Choroid plexus epithelial cell (primary cell): ENCODE measurements around the gene SMG6.

Experiments
- DNase-seq: peaks from one replicate; pipeline ENCODE4 v3.0.0-alpha.2; 2010; ENCODE audit warnings: low read depth
- H3K4me3 ChIP-seq: 2 replicates; pipeline ENCODE4 v1.5.1; 2011; ENCODE audit warnings: low read depth, mild to moderate bottlenecking, control low read depth, low read length, moderate library complexity
- TF ChIP-seq, protein P1 (sequence below): conservative IDR thresholded peaks from 2 replicates; pipeline ENCODE4 v1.5.1; 2011; ENCODE audit warnings: low read depth, mild to moderate bottlenecking, control low read depth, inconsistent platforms, low read length, moderate library complexity

The SMG6 gene

DNA sequence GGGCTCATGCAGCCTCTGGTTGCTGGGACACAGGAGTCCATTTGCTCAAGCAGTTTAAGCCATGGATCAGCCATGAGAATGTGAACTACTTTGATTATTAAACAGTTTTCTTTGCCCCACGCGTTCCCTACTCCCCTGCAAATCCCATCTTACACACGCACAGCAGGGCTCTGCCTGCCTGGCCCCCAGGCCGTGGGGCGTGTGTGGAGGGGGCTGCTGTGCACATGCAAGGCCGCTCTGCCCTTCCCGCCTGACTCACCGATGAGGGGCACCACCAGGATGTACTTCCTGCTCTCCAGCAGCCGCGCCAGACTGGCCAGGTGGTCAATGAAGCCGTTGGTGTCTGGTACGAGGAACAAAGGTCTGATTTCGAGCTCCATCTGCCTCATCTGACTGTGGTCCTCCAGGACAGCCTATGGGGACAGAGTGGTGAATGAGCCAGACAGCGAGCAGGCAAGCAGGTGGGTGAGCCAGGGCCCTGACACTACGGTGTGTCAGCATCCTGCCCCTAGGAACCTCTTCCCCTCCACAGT lies 235.0 kb downstream of the SMG6 start:
- TF ChIP-seq, protein P1, sequence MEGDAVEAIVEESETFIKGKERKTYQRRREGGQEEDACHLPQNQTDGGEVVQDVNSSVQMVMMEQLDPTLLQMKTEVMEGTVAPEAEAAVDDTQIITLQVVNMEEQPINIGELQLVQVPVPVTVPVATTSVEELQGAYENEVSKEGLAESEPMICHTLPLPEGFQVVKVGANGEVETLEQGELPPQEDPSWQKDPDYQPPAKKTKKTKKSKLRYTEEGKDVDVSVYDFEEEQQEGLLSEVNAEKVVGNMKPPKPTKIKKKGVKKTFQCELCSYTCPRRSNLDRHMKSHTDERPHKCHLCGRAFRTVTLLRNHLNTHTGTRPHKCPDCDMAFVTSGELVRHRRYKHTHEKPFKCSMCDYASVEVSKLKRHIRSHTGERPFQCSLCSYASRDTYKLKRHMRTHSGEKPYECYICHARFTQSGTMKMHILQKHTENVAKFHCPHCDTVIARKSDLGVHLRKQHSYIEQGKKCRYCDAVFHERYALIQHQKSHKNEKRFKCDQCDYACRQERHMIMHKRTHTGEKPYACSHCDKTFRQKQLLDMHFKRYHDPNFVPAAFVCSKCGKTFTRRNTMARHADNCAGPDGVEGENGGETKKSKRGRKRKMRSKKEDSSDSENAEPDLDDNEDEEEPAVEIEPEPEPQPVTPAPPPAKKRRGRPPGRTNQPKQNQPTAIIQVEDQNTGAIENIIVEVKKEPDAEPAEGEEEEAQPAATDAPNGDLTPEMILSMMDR, result no peak
- DNase-seq, result peak; percentile 74
- H3K4me3 ChIP-seq, result no peak overlapping the region

DNA sequence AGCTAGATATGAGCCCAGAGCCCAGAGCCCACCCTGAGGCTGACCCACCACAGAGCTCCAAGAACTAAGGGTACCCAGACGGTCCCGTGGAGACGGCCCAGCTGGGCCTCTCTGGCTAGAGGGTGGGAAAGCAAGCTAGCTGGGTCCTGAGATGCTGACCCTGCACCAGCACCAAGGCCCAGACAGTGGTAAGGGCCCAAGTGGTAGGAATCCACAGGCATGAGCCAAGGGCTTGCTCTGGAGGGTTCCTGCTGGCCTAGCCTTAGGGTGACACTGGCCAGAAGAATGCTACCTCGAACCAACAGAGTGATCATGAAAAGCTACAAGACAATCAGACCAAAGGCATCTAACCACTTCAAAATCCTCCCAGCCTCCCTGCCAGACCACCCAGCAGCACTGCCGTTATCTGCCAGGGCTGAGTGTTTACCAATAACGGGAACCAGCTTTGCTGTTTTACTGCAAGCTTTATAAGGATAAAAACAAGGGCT lies 235.5 kb downstream of the SMG6 start:
- TF ChIP-seq, protein P1, result peak; percentile 36
- H3K4me3 ChIP-seq, result no peak overlapping the region
- peak; percentile 83 for DNase-seq

DNA sequence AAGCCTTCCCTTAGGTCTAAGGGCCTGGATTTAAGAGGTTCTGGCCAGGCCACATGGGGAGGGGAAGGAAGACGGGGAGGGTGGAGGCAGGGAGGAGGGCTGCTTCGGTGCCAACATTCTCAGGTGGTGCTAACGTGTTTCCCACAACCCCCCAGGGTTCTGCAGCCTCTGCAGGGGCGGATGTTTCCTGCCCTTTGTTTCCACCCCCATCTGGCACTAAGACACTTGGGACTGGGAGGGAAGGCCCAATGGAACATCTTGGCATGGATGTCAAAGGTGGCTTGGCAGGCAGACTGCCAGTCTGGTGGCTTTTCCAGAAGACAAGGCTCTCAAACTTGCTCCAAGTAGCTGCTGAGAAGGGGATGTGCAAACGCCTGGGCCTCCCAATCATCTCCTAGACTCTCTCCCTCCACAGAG lies 236.0 kb downstream of the SMG6 start:
- DNase-seq, result peak; percentile 86
- H3K4me3 ChIP-seq, result no peak overlapping the region
- TF ChIP-seq, protein P1, result no peak

DNA sequence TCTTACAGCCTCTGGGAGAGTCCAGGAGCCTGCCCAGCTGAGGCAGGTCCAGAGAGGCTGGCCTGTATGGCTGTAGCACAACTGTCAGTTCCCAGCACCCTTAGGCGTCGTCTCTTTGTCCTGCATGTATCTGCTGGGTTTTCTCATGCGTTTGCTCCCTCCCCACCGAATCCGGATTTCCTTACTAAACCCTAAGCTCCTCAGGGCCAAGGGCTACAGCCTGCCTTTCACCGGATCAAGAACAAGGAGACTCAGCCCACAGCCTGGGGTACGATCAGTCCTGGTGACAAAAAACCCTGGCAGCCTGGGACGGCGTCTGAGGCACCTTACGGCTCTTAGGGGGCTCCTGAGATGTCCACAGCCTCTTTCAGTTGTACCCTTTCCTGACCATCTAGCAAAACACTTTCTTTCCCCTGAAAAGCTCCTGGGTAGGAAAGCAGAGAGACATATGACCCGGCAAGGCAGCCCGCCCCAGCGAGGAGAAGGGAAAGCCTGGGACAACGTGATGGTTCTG lies 236.5 kb downstream of the SMG6 start:
- no peak for DNase-seq
- TF ChIP-seq, protein P1, result peak; percentile 0
- H3K4me3 ChIP-seq, result no peak overlapping the region

DNA sequence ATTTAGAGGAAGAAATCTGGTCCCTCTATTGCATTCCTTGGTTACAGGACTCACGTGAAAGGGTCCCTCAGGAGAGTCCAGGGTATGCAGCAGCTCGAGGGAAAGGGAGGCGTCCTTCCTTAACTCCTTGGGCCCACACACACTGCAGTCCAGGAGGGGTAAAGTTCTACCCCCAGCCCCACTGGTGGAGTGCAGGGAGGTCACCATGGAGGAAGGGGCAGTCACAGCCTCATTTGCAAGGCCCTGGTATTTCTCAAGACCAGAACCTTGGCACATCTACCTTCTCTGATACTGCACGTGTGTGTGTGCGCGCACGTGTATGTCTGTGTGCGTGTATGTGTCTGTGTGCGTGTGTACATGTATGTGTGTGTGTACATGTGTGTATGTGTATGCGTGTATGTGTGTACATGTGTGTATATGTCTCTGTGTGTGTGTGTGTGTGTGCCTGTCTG lies 237.6 kb downstream of the SMG6 start:
- no peak for DNase-seq
- no peak overlapping the region for H3K4me3 ChIP-seq
- TF ChIP-seq, protein P1, result no peak

- peak; percentile 92 for DNase-seq
- TF ChIP-seq, protein P1, result peak; percentile 77
- H3K4me3 ChIP-seq, result no peak overlapping the region
Observed at GRCh38 chr17:2064980-2065785, 238.4 kb downstream of the SMG6 start.

- DNase-seq, result peak; percentile 78
- TF ChIP-seq, protein P1, result no peak
Observed at GRCh38 chr17:2064520-2064971, 239.0 kb downstream of the SMG6 start.

More at GRCh38 chr17:2064520-2064971, 239.0 kb downstream of the SMG6 start:
- H3K4me3 ChIP-seq, result no peak overlapping the region
